ENCODE measurements around the gene MATCAP1. TPM values are rescaled to one million over a fixed set of nuclear protein-coding genes. Genes with fewer than 3 reads are reported as not detected.
A peak's percentile ranks its signal among the peaks of the same experiment; 100 is the strongest.

Gene MATCAP1
- total and polyA plus RNA-seq, 2 of the 13 experiments (the other 11 are each of a cell fraction or from before 2014, with no cell fraction given), result 11.2 to 24.5 TPM

- TF ChIP-seq, protein P1, sequence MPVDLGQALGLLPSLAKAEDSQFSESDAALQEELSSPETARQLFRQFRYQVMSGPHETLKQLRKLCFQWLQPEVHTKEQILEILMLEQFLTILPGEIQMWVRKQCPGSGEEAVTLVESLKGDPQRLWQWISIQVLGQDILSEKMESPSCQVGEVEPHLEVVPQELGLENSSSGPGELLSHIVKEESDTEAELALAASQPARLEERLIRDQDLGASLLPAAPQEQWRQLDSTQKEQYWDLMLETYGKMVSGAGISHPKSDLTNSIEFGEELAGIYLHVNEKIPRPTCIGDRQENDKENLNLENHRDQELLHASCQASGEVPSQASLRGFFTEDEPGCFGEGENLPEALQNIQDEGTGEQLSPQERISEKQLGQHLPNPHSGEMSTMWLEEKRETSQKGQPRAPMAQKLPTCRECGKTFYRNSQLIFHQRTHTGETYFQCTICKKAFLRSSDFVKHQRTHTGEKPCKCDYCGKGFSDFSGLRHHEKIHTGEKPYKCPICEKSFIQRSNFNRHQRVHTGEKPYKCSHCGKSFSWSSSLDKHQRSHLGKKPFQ (CRISPR knock-in tag; IDR thresholded peaks at IDR 0.05; ENCODE audit: insufficient replicate concordance), result peak; percentile 80
- no peak for TF ChIP-seq ATRX (CRISPR knock-in tag; IDR thresholded peaks at IDR 0.05; ENCODE audit: borderline replicate concordance)
- TF ChIP-seq ZNF678 (CRISPR knock-in tag; IDR thresholded peaks at IDR 0.05), result 0 out of 2 replicates have a peak, but pooled peaks have one; percentile 84
- 0 out of 2 replicates have a peak, but pooled peaks have one; percentile 15 for TF ChIP-seq STAG1 (CRISPR knock-in tag; IDR thresholded peaks at IDR 0.05)
- no peak for TF ChIP-seq ZNF781 (CRISPR knock-in tag; IDR thresholded peaks at IDR 0.05; ENCODE audit: borderline replicate concordance, not compliant biosample characterization)
- TF ChIP-seq POGZ (CRISPR knock-in tag; IDR thresholded peaks at IDR 0.05), result peak; percentile 34
- no peak for TF ChIP-seq ZMAT5 (CRISPR knock-in tag; IDR thresholded peaks at IDR 0.05; ENCODE audit: borderline replicate concordance, low read depth)
- peak; percentile 83 for TF ChIP-seq PPARG (CRISPR knock-in tag; conservative IDR thresholded peaks at IDR 0.05)
- no peak for TF ChIP-seq FOXM1 (CRISPR knock-in tag; IDR thresholded peaks at IDR 0.05)
- TF ChIP-seq ZNF10 (CRISPR knock-in tag; IDR thresholded peaks at IDR 0.05; ENCODE audit: borderline replicate concordance, low read depth), result no peak
- no peak for TF ChIP-seq ZNF564 (CRISPR knock-in tag; IDR thresholded peaks at IDR 0.05)
- TF ChIP-seq PRDM4 (CRISPR knock-in tag; IDR thresholded peaks at IDR 0.05; ENCODE audit: borderline replicate concordance), result 0 out of 2 replicates have a peak, but pooled peaks have one; percentile 48
- peak; percentile 94 for TF ChIP-seq ARID4A (CRISPR knock-in tag; IDR thresholded peaks at IDR 0.05; ENCODE audit: borderline replicate concordance)
- 0 out of 2 replicates have a peak, but pooled peaks have one; percentile 51 for TF ChIP-seq TOE1 (CRISPR knock-in tag; IDR thresholded peaks at IDR 0.05)
- TF ChIP-seq CENPX (CRISPR knock-in tag; IDR thresholded peaks at IDR 0.05), result no peak
- peak; percentile 88; the same call in 1 of the 2 replicates for TF ChIP-seq ZNF350 (CRISPR knock-in tag; IDR thresholded peaks at IDR 0.05; ENCODE audit: borderline replicate concordance, low read depth)
- TF ChIP-seq ZNF629 (CRISPR knock-in tag; conservative IDR thresholded peaks at IDR 0.05), result 0 out of 2 replicates have a peak, but pooled peaks have one; percentile 6
- TF ChIP-seq ZNF580 (CRISPR knock-in tag; IDR thresholded peaks at IDR 0.05; ENCODE audit: borderline replicate concordance, low read depth), result peak; percentile 71
- TF ChIP-seq MIXL1 (CRISPR knock-in tag; IDR thresholded peaks at IDR 0.05), result no peak
Observed at GRCh38 chr16:67183627-67184452, at the start of gene MATCAP1 (continued).

Data from HepG2 (cell line).